Measurements from ENCODE around the gene TUBA1B. TPM values are rescaled to one million over a fixed set of nuclear protein-coding genes. Genes with fewer than 3 reads are reported as not detected.

TUBA1B gene
- total and polyA plus RNA-seq, 4 donors = 403 to 813 (median 645) TPM

DNA sequence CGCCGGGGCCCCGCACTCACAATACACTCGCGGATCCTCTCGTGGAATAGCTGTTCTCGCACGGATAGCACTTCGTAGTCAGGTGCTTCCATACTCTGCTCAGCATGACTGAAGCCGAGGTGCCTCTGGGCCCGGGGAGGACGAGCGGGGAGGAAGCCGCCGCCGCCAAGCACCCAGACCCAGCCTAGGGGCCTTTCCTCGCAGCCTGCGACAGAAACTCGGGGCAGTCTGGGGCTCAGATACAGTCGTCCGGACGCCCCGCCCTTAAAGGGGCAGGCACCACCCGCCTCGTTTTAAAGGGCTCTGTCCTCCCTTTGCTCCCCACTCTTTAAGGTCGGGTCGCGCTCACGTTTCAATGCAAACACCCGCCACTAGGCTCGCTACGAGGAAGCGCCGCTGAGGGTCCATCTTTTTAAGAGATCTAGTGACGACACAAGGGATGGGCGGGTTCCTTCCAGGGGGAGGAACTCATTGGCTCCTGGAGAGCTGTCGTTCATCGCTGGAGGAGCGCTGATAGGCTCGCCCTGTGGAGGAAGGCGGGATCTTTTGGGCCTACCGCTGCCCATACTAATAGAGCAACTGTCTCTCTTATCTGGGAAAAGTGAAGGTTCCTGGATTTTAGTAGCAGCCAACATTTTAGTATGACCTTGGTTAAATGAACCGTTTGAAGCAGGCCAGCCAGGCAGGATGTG lies 20.6 kb downstream of the TUBA1B start, which contains the start of gene LMBR1L:
Gene LMBR1L (minus strand): TSS at position 384 of the 692 bp plus-strand sequence. CDS start 292 bp downstream, at position 92.
- H3K4me3 ChIP-seq (ENCODE audit: low read length in 2 of 2) = peak within 1 kb of the TSS; percentile 75 to 83
- peaks cover 0 to 3% of the 10 kb centered on the region in 2 donors for H3K4me1 ChIP-seq (ENCODE audit: control insufficient read depth in 1 of 2, insufficient read depth in 2 of 2, low read length in 2 of 2)

DNA sequence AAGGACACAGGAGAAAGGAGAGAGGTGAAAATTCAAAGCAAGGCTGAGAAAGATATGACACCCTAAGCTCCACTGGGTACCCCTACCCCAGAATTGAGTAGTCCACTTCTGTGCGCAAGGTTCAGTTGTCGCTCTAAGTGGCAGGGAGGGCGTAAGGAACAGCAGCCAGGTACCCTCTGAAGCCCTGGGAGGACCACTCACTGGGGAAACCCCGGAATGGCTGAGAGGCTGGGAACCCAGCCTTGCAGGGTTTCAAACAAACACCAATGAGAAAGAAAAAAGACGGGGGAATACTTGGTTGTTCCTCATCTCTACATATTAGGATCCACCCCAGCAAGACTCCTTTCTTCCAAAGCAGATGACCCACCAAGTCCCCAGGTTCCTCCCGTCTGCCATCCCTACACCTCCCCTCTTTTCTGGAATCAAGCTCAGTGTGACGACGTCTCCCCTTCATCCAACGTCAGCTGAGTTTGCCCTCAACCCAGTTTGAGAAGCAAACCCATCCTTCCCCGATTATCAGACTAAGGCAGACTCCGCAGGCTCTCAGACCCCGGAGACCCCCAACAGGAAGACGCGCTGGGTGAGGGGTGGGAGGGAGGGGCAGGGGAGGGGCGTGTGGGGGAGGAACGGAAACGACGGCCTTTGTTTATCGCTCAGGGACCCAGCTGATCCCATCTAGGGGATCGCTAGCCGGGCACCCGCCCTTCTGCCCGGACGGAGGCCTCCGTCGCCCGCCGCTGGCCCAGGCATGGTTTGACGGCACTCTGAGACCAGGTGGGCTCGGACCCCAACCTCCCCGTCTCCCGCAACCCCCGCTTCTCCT lies 21.3 kb downstream of the TUBA1B start:
- H3K36me3 ChIP-seq (ENCODE audit: control insufficient read depth in 1 of 2, insufficient read depth in 2 of 2, low read length in 1 of 2) = no peaks in the 10 kb centered on the region
- DNase-seq (peak; percentile 60 to 79), ATAC-seq (ENCODE audit: low FRiP score) (peak; percentile 53)
- no peaks in the 10 kb centered on the region for H3K27me3 ChIP-seq (ENCODE audit: control insufficient read depth in 1 of 2, insufficient read depth in 2 of 2, low read length in 1 of 2)
- H3K27ac ChIP-seq (ENCODE audit: low read depth in 1 of 2, low read length in 2 of 2) = peak overlapping the region; percentile 88 to 95
- H3K4me3 ChIP-seq (ENCODE audit: low read length in 2 of 2) = peak overlapping the region; percentile 75 to 83
- WGBS, 2 donors = 1 to 2% methylated on average over 32 to 33 of the region's 33 CpGs
- peaks cover 0 to 3% of the 10 kb centered on the region in 2 donors for H3K4me1 ChIP-seq (ENCODE audit: control insufficient read depth in 1 of 2, insufficient read depth in 2 of 2, low read length in 2 of 2)
- intact Hi-C loops (cut with DNase I) = loop anchor here in 1 of 2 donors (2.0 kb wide), 1 partner anchor 21 kb away; the partner anchor contains the start of gene TUBA1B
- no peaks in the 10 kb centered on the region for H3K9me3 ChIP-seq (ENCODE audit: control insufficient read depth, low read length)

More for the DNA sequence above, 20.6 kb downstream of the TUBA1B start, which contains the start of gene LMBR1L:
- 0% methylated on average over 43 of the region's 43 CpGs for WGBS, 2 donors
- Histone ChIP-seq H3K36me3 (ENCODE audit: control insufficient read depth in 1 of 2, insufficient read depth in 2 of 2, low read length in 1 of 2) (no peaks in the 10 kb centered on the region), H3K27me3 (ENCODE audit: control insufficient read depth in 1 of 2, insufficient read depth in 2 of 2, low read length in 1 of 2) (no peaks in the 10 kb centered on the region), H3K27ac (ENCODE audit: low read depth in 1 of 2, low read length in 2 of 2) (peak within 1 kb of the TSS; percentile 88 to 95), H3K9me3 (ENCODE audit: control insufficient read depth, low read length) (no peaks in the 10 kb centered on the region)
- intact Hi-C loops (cut with DNase I) = loop anchor here in 1 of 2 donors (2.0 kb wide), 1 partner anchor 20 kb away; the partner anchor contains the start of gene TUBA1B
- ATAC-seq (ENCODE audit: low FRiP score) (peak; percentile 97), DNase-seq (peak; percentile 97 to 98)

DNA sequence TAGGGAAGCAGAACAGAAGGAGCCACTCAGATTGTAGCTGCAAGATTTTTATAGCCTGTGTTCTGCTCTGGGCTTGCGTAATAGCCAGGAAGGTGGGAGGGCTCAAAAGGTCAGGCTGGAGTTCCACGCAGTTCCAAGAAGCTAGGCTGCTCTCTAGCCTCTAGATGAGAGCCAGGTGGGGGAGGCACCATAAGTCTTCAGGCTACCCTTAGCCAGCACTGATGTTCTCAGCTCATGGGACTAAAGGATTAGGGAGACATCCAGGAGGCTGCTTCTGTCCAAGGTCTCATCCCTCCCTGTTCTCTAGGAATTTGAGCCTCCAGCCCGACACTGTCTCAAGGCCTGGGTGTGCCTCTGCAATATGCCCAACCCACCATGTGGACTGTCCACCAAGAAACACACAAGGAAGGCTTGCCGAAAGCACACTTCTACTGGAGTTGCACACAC lies 22.2 kb downstream of the TUBA1B start:
- H3K36me3 ChIP-seq (ENCODE audit: control insufficient read depth in 1 of 2, insufficient read depth in 2 of 2, low read length in 1 of 2) = peaks cover 0 to 1% of the 10 kb centered on the region in 2 donors
- H3K9me3 ChIP-seq (ENCODE audit: control insufficient read depth, low read length) = no peaks in the 10 kb centered on the region
- H3K4me3 ChIP-seq (ENCODE audit: low read length in 2 of 2) = peak overlapping the region in 1 of 2 donors; percentile 75
- ATAC-seq (ENCODE audit: low FRiP score) (peak; percentile 63), DNase-seq (peak; percentile 66 to 78)
- H3K27me3 ChIP-seq (ENCODE audit: control insufficient read depth in 1 of 2, insufficient read depth in 2 of 2, low read length in 1 of 2) = no peaks in the 10 kb centered on the region
- peak overlapping the region; percentile 80 to 88 for H3K27ac ChIP-seq (ENCODE audit: low read depth in 1 of 2, low read length in 2 of 2)
- intact Hi-C loops (cut with DNase I) = no loop called here
- WGBS, 2 donors = 2 to 8% methylated on average over 4 of the region's 4 CpGs
- H3K4me1 ChIP-seq (ENCODE audit: control insufficient read depth in 1 of 2, insufficient read depth in 2 of 2, low read length in 2 of 2) = peaks cover 0 to 3% of the 10 kb centered on the region in 2 donors

DNA sequence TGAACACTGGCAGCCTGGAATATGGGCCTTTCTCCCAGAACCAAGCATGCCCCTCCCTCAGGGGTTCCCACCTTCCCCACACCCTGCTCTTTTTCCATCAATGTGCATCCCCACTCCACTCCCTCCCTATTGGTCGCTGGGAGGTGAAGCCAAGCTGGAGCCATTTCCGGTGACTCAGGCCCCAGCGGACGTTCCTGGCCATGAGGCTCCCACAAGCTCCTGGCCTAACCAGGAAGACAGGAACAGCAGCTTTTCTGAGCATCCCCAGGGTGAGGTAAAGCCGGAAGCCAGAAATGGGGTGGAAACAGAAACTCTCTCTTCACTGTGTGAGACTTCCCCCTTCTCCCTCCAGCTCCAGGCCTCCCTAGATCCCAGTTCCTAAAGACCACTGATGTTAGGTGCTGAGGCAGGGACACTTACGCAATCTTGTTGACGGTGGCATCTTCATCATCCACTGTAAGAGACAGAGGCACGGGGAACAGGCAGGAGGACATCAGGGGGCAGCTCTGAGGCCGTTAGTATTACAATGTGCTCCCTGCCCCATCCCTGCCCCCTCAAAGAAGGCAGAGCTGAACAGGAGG lies 25.6 kb downstream of the TUBA1B start:
- no peak for ATAC-seq (ENCODE audit: low FRiP score)
- H3K4me3 ChIP-seq (ENCODE audit: low read length in 2 of 2) = no peak overlapping the region
- peaks cover 0 to 3% of the 10 kb centered on the region in 2 donors for H3K4me1 ChIP-seq (ENCODE audit: control insufficient read depth in 1 of 2, insufficient read depth in 2 of 2, low read length in 2 of 2)
- intact Hi-C loops (cut with DNase I) = no loop called here
- H3K36me3 ChIP-seq (ENCODE audit: control insufficient read depth in 1 of 2, insufficient read depth in 2 of 2, low read length in 1 of 2) = peaks cover 9 to 18% of the 10 kb centered on the region in 2 donors
- peak in 1 of 2 donors; percentile 79 for DNase-seq
- 68 to 76% methylated on average over 9 of the region's 9 CpGs for WGBS, 2 donors
- no peaks in the 10 kb centered on the region for H3K27me3 ChIP-seq (ENCODE audit: control insufficient read depth in 1 of 2, insufficient read depth in 2 of 2, low read length in 1 of 2)
- no peaks in the 10 kb centered on the region for H3K9me3 ChIP-seq (ENCODE audit: control insufficient read depth, low read length)
- no peak overlapping the region for H3K27ac ChIP-seq (ENCODE audit: low read depth in 1 of 2, low read length in 2 of 2)

DNA sequence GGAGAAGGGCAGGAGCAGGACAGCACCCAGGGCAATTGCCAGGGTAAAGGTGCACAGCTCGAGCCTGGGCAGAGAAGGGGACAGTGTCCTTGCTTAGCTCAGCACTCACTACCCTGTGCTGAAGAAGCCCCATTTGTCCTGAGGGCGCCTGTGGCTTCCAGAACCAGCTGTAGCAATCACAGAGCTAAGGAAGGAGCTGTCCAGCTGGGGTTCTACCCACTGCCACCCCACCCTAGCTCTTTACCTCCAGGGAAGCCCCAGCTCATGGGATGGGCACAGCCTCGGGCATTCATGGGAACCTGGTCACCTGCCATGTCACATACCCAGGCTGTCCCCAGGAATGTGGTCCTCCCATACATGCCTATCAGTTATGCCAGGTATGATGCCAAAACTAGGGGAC lies 26.4 kb downstream of the TUBA1B start:
- Histone ChIP-seq H3K9me3 (ENCODE audit: control insufficient read depth, low read length) (no peaks in the 10 kb centered on the region), H3K4me3 (ENCODE audit: low read length in 2 of 2) (no peak overlapping the region), H3K27ac (ENCODE audit: low read depth in 1 of 2, low read length in 2 of 2) (no peak overlapping the region), H3K4me1 (ENCODE audit: control insufficient read depth in 1 of 2, insufficient read depth in 2 of 2, low read length in 2 of 2) (peaks cover 0 to 3% of the 10 kb centered on the region in 2 donors), H3K27me3 (ENCODE audit: control insufficient read depth in 1 of 2, insufficient read depth in 2 of 2, low read length in 1 of 2) (no peaks in the 10 kb centered on the region), H3K36me3 (ENCODE audit: control insufficient read depth in 1 of 2, insufficient read depth in 2 of 2, low read length in 1 of 2) (peaks cover 9 to 18% of the 10 kb centered on the region in 2 donors)
- 71 to 73% methylated on average over 3 of the region's 3 CpGs for WGBS, 2 donors
- intact Hi-C loops (cut with DNase I) = no loop called here
- DNase-seq (peak in 1 of 2 donors; percentile 24), ATAC-seq (ENCODE audit: low FRiP score) (no peak)

DNA sequence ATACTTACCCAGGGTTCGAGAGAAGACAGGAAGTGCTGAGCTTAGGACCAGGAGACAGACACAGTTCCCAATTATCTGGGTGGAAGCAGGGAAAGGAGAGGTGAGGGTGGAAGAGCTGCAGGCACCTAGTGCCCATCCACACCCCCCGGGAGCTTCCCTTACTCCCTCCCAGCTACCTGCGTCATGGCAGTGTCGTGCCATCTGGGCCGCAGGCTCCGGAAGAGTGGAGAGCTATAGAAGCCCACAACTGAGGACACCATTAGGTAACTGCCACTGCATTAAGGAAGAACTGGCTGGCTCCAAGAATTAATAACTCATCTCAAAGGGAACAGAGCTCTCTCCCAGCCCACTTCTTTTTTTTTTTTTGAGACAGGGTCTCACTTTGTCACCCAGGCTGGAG lies 30.8 kb downstream of the TUBA1B start:
- no peak for ATAC-seq (ENCODE audit: low FRiP score)
- Histone ChIP-seq H3K4me3 (ENCODE audit: low read length in 2 of 2) (no peak overlapping the region), H3K36me3 (ENCODE audit: control insufficient read depth in 1 of 2, insufficient read depth in 2 of 2, low read length in 1 of 2) (peaks cover 9 to 21% of the 10 kb centered on the region in 2 donors), H3K9me3 (ENCODE audit: control insufficient read depth, low read length) (no peaks in the 10 kb centered on the region), H3K4me1 (ENCODE audit: control insufficient read depth in 1 of 2, insufficient read depth in 2 of 2, low read length in 2 of 2) (no peaks in the 10 kb centered on the region), H3K27me3 (ENCODE audit: control insufficient read depth in 1 of 2, insufficient read depth in 2 of 2, low read length in 1 of 2) (no peaks in the 10 kb centered on the region), H3K27ac (ENCODE audit: low read depth in 1 of 2, low read length in 2 of 2) (no peak overlapping the region)
- WGBS, 2 donors = 92 to 96% methylated on average over 6 of the region's 6 CpGs
- DNase-seq = peak in 1 of 2 donors; percentile 37
- intact Hi-C loops (cut with DNase I) = no loop called here

DNA sequence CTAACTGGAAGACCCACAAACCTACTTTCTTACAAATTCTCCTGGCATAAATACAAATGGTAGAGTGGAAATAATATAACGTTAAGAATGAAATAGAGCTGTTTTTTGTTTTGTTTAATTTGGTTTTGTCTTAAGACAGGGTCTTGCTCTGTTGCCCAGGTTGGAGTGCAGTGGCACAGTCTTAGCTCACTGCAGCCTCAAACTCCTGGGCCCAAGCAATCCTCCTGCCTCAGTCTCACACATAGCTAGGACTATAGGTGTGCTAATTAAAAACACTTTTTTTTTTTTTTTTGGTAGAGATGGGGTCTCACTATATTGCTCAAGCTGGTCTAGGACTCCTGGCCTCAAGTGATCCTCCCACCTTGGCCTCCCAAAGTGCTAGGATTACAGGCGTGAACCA lies 32.5 kb downstream of the TUBA1B start:
- no peaks in the 10 kb centered on the region for H3K27me3 ChIP-seq (ENCODE audit: control insufficient read depth in 1 of 2, insufficient read depth in 2 of 2, low read length in 1 of 2)
- H3K4me3 ChIP-seq (ENCODE audit: low read length in 2 of 2) = no peak overlapping the region
- no peaks in the 10 kb centered on the region for H3K4me1 ChIP-seq (ENCODE audit: control insufficient read depth in 1 of 2, insufficient read depth in 2 of 2, low read length in 2 of 2)
- no peaks in the 10 kb centered on the region for H3K9me3 ChIP-seq (ENCODE audit: control insufficient read depth, low read length)
- peak in 1 of 2 donors; percentile 5 for DNase-seq
- ATAC-seq (ENCODE audit: low FRiP score) = no peak
- intact Hi-C loops (cut with DNase I) = no loop called here
- H3K36me3 ChIP-seq (ENCODE audit: control insufficient read depth in 1 of 2, insufficient read depth in 2 of 2, low read length in 1 of 2) = peaks cover 9 to 17% of the 10 kb centered on the region in 2 donors
- WGBS, 2 donors = 79 to 90% methylated on average over 2 of the region's 2 CpGs
- no peak overlapping the region for H3K27ac ChIP-seq (ENCODE audit: low read depth in 1 of 2, low read length in 2 of 2)

DNA sequence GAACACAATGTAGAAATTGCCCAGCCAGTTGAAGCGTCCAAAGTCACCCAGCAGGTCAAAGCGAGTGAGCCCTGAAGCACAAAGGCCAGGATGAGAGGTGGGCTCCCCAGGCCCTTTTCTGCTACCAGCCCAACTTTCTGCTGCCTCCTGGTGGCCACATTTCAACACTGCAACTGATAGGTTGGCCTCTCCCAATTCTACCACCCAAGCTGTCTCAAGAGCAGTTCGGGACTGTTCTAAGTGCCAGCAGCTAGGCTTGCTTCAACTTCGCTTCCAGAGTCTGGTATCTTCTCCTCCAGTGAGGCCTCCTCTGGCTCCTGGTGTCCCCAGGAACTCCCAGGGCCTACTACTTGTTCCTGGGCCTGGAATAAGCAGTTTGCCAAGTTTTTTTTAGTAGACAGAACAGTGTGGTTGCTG lies 33.2 kb downstream of the TUBA1B start:
- no peaks in the 10 kb centered on the region for H3K4me1 ChIP-seq (ENCODE audit: control insufficient read depth in 1 of 2, insufficient read depth in 2 of 2, low read length in 2 of 2)
- 55 to 56% methylated on average over 4 of the region's 4 CpGs for WGBS, 2 donors
- ATAC-seq (ENCODE audit: low FRiP score) = peak; percentile 44
- peak; percentile 63 to 80 for DNase-seq
- intact Hi-C loops (cut with DNase I) = no loop called here
- no peak overlapping the region for H3K27ac ChIP-seq (ENCODE audit: low read depth in 1 of 2, low read length in 2 of 2)
- no peaks in the 10 kb centered on the region for H3K27me3 ChIP-seq (ENCODE audit: control insufficient read depth in 1 of 2, insufficient read depth in 2 of 2, low read length in 1 of 2)
- H3K4me3 ChIP-seq (ENCODE audit: low read length in 2 of 2) = no peak overlapping the region
- no peaks in the 10 kb centered on the region for H3K9me3 ChIP-seq (ENCODE audit: control insufficient read depth, low read length)
- peaks cover 9 to 16% of the 10 kb centered on the region in 2 donors for H3K36me3 ChIP-seq (ENCODE audit: control insufficient read depth in 1 of 2, insufficient read depth in 2 of 2, low read length in 1 of 2)

Measured in aorta (tissue), 5 donors.